HG03565 (cell line): ENCODE data around the gene SKAP1.
"Not testable (repeated sequence)": the region's sequence is repeated elsewhere in the genome, so short reads cannot be mapped to it uniquely, and the experiment has no call there.

ENCODE experiments used
- ATAC-seq: cut with Tn5 transposase; IDR thresholded peaks from one replicate; pipeline ENCODE4 v1.9.1; 2021; ENCODE audit warnings: mild to moderate bottlenecking, moderate library complexity; ENCODE audit not compliant: unreplicated experiment

SKAP1 gene

GRCh38 chr17:48449335-48449734 lies 19.3 kb upstream of the SKAP1 start:
- ATAC-seq = not testable (repeated sequence)

GRCh38 chr17:48445248-48445620 lies 15.2 kb upstream of the SKAP1 start:
- no peak for ATAC-seq

GRCh38 chr17:48444516-48445247 lies 14.7 kb upstream of the SKAP1 start:
- no peak for ATAC-seq

DNA sequence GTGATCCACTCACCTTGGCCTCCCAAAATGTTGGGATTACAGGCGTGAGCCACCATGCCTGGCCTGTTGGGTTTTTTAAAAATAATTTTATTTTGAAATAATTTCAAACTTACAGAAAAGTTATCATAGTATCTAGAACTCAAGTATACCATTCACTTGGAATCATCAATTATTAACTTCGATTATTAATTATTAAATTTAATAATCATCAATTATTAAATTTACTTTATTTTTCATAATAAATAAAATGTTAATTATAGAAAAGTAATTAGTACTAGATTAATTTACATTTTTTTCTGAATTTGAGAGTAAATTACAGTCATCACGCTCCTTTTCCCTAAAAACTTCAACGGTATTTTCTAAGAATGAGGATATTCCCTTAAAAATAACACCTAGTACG lies 13.7 kb upstream of the SKAP1 start:
- no peak for ATAC-seq

GRCh38 chr17:48442819-48443218 lies 12.8 kb upstream of the SKAP1 start:
- ATAC-seq = no peak

DNA sequence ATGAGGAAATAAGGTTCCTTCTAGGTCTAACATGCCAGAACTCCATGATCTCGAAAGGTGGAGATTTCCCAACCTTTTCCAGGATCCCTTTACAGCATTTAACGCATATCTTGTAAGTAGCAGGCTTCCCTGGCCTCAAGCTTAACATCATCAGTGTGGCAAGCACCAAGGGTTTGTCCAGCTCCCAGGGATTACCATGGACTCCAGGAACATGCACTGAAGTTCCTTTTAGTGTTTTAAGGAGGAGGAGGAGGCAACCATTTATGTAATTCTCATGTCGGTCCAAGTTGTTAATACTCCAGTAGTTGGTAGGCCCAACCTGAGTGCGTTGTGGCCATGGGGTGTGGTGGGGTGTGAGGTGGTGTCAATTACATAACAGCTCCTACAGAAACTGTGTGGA lies 11.8 kb upstream of the SKAP1 start:
- no peak for ATAC-seq

DNA sequence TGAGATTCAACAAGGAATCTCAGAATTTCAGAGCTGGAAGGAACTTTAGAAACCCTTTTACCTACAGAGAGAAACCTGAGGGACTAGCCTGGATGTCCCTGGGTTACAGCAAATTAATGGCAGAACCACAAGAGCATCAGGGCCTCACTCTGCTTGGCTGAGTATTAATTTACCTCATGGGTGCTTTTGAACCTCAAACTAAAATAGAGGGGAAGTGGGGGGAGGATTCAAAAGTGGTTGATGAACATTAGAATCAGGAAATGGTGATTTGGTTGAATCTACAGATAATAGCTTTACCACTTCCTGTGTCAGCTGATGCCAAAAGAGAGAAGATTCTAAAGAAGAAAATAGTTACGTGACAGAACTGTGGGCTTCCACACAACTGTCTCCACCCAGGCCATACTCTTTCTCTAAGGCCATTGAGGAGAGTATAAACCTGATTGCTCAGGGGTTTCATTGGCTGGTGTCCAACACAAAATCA lies 11.3 kb upstream of the SKAP1 start:
- peak; percentile 62 for ATAC-seq

DNA sequence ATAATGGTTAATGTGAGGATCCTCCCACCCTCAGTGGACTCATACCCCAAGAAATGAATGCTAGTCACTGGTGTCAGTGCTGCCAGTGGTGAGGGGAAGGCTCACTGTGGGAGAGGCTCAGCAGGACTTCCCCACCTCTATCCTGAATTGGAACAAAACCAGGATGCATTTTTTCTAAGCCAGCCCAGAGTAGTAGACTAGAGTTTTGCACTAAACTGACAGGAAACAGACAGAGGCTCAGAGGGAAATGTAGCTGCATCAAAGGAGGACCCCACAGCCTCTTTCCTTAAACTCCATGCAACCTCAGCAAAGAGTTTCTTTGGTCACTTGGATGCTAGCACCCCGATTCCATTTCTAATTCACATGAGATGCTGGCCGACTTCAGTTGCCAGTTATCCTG lies 10.7 kb upstream of the SKAP1 start:
- ATAC-seq = no peak

DNA sequence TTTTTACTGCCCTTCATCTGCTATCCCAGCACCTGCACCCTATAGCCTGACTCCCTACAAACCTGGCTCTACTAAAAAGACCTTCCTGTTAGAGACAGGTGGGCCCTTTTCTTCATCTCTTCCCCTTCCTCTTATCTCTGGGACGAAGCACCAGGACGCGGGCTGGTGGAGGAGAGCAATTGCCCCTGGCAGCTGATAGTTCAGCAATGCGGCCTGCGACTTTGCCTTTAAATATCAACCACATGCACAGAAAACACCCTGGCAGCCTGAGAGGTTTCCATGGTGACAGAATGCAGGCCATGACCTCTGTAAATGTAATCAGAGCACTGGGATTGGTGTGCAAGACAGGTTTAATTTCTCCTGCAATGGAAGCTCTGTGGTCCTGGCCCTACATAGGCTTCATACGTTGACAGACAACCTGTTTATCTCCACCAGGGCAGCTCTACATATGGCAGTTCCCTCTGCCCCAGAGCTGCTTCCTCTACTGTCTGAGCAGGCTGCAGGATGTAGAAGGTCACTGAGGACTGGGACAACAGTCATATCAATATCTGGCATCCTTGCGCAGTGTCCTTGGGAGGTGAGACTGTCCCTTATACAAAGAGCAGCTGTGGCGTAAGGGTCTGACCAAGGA lies 10.0 kb upstream of the SKAP1 start:
- no peak for ATAC-seq

DNA sequence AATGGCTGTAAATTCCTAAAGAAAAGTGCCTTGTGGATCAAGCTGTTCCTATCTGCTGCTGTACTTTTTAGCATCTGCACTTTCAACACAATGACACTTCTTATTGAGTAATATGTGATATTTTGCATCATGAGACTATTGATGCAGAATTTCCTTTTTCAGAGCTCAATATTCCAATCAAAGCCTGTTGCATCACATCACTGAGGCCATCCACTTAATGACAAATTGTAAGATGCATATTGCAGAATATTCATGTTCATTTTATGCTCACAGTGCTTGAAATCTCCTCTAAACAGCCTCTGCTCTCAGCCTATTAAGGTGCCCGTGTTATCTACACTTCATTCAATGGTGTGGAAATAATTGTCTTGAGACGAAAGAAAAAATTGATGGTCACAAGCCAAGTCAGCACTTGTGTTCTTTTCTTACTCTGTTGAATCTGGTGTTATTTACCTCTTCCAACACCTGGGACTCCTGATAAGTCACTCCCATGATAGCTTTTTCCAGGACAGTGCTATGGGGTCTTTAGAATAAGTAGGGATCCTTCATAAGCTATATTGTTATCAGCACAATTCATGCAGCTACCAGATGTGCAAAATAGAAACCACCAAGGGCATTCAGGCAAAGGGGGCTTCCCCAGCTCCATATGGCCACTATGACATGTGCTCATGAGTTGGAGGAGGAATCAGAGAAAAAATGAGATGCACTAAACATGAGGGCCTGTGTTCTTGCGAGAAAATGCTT lies 9.3 kb upstream of the SKAP1 start:
- no peak for ATAC-seq

DNA sequence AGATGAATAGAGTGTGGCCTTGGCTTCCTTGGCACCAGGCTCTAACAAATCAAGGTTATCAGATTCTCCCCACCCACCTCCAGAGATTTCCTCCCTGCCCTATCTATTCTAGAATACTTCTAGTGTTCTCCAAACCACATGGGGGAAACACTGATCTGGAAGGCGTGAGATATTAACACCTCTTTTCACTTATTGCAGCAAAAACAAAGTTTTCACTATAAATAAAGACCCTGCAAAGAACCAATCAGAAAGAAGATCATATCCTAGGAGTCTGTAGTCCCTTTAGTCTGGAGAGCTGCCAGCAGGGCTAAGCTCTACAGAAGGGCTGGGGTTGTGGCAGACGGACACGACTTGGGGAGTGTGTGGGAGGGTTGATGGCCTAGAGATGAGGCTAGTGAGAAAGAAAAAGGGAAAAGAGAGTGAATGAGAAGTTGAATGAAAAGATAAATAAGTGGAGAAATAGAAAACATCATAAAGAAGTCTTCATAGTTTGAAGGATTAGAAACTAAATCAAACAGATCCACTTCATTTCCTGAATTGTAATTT lies 8.6 kb upstream of the SKAP1 start:
- no peak for ATAC-seq

DNA sequence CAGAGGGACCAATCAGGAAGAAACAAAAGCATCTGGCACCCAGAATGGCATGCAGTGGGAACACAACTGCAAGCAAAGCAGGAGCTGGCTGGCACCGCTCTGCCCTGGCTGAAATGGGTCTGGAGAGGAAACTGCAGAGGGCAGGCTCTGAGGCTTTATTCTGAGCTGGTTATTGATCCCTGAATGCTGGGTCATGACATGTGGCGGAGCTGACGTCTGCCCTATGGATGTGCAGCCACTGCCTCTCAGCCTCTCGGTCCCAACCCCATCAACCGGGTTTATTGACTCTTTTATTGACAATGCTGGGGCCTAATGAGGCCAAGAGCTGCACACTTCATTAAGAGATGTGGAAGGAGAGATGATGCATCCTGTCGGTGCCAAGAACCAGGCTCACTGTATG lies 3.9 kb upstream of the SKAP1 start:
- ATAC-seq = no peak

GRCh38 chr17:48432820-48433775 lies 3.1 kb upstream of the SKAP1 start:
- no peak for ATAC-seq

- no peak for ATAC-seq
These were observed 858 bp downstream of the SKAP1 start for GRCh38 chr17:48429156-48429555.

DNA sequence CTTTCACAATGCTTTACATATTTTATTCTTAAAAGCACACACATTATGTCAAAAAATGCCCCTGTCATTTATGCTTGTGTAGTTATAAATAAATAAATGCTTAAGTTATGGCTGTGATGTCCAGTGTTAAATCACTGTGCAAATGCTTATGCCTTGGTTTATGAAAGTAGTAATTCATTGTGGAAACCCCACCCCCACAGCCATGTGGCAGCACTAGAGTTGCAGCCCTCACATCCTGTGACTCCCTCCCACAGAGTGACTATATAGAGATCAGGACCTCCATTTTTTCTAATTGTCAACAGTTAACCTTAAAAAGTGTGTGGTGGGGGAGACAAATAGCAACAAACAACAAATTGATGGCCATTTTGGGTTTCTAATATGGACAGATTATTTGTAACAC lies 2.4 kb downstream of the SKAP1 start:
- no peak for ATAC-seq

GRCh38 chr17:48426761-48427500 lies 3.1 kb downstream of the SKAP1 start:
- ATAC-seq = no peak

DNA sequence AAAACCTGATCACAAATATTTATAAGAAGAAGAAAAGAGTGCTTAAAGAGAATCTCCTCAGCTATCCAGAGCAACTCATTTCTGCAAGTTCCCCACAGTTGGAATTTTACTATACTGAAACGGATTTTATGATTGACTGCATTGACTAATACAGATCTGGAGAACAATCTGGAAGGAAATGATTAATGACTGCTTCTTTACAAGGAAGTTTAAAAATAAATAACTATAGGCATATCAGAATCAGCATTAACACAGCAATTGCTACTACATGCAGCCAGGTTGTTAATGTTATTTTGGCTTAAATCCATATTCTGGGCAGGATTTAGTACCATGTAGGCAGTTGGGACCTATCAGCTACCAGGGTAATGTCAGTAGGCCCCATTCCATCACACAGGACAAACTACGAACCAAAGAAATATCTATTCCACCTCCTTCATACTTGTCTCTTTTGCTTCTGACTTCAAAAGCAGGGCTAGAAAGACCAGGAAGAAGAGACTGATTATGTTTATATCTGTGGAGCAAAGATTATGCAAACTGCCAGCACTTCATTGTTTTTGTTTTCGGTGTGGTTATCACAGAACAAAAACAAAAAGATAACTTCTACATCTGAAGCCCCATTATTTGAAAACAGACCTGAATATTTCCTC lies 3.9 kb downstream of the SKAP1 start:
- no peak for ATAC-seq

DNA sequence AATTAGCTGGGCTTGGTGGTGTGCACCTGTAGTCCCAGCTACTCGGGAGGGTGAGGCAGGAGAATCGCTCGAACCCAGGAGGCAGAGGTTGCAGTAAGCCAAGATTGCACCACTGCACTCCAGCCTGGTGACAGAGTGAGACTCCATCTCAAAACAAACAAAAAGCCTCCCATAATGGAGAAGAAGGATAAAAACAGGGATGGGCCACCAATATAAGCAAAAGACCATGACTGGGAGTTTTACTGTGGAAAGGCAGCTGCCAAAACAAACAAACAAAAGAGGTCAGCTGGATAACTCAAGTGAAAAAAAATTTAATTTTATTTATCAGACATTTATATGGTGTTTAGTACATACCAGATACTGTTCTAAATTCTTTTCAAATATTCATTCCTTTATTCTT lies 8.0 kb downstream of the SKAP1 start:
- not testable (repeated sequence) for ATAC-seq

DNA sequence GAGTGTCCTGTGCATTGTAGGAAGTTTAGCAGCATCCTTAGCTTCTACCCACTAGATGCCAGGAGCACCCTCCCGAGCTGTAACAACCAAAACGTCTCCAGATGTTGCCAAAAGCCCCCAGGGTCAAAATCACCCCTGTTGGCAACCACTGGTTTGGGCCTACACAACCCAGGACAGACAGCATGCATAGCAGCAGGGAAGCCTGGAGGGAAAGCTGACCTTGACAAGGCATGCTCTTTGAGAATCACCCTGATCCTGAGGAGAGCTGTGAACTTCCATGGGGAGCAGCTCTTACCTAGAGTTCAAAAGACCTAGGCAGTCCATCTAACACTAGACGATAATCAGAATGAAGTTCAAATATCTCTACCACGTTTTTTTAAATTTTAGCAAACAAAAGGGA lies 9.2 kb downstream of the SKAP1 start:
- ATAC-seq = no peak
